KMS-11 (cell line): ENCODE results near the gene ZNF511.

ENCODE experiments used
- H2AFZ ChIP-seq: fragments of 200-600 bp; sonication (generic); 2 replicates; pipeline ENCODE4 v1.6.1; 2016; ENCODE audit warnings: antibody characterized with exemption, mixed run types, low read depth
- H3K27ac ChIP-seq: fragments of 200-600 bp; sonication (generic); 2 replicates; pipeline ENCODE4 v1.6.1; 2016; ENCODE audit warnings: mild to moderate bottlenecking, mixed run types
- H3K27me3 ChIP-seq: fragments of 200-600 bp; sonication (generic); 2 replicates; pipeline ENCODE4 v1.6.1; 2017; ENCODE audit warnings: mild to moderate bottlenecking, low read depth, mixed run types, moderate library complexity; ENCODE audit not compliant: insufficient read depth
- H3K36me3 ChIP-seq: fragments of 200-600 bp; sonication (generic); 2 replicates; pipeline ENCODE4 v1.6.1; 2017; ENCODE audit warnings: mild to moderate bottlenecking, mixed run types; ENCODE audit not compliant: insufficient read depth
- H3K4me1 ChIP-seq: fragments of 200-600 bp; sonication (generic); 2 replicates; pipeline ENCODE4 v1.6.1; 2016; ENCODE audit warnings: mild to moderate bottlenecking, low read depth, mixed run types; ENCODE audit not compliant: poor library complexity, severe bottlenecking
- H3K4me2 ChIP-seq: fragments of 200-600 bp; sonication (generic); 2 replicates; pipeline ENCODE4 v1.7.0; 2016; ENCODE audit warnings: mild to moderate bottlenecking, mixed run types
- H3K4me3 ChIP-seq: fragments of 200-600 bp; sonication (generic); IDR thresholded peaks from 2 replicates; pipeline ENCODE4 v1.6.1; 2017; ENCODE audit warnings: low read depth, low read length, mixed read lengths; ENCODE audit not compliant: insufficient read depth
- H3K79me2 ChIP-seq: fragments of 200-600 bp; sonication (generic); 2 replicates; pipeline ENCODE4 v1.6.1; 2016; ENCODE audit warnings: low read depth, mixed run types; ENCODE audit not compliant: insufficient read depth
- H3K9ac ChIP-seq: fragments of 200-600 bp; sonication (generic); 2 replicates; pipeline ENCODE4 v1.6.1; 2016; ENCODE audit warnings: mild to moderate bottlenecking, mixed run types
- H4K20me1 ChIP-seq: fragments of 200-600 bp; sonication (generic); 2 replicates; pipeline ENCODE4 v1.6.1; 2016; ENCODE audit warnings: mild to moderate bottlenecking, mixed run types; ENCODE audit not compliant: insufficient read depth
- TF ChIP-seq, protein P1 (sequence below): fragments of 200-600 bp; sonication (generic); conservative IDR thresholded peaks from 2 replicates; pipeline ENCODE4 v1.6.1; 2017; ENCODE audit warnings: low read depth, mild to moderate bottlenecking, antibody characterized with exemption, low read length, moderate library complexity, mixed read lengths

Gene ZNF511

DNA sequence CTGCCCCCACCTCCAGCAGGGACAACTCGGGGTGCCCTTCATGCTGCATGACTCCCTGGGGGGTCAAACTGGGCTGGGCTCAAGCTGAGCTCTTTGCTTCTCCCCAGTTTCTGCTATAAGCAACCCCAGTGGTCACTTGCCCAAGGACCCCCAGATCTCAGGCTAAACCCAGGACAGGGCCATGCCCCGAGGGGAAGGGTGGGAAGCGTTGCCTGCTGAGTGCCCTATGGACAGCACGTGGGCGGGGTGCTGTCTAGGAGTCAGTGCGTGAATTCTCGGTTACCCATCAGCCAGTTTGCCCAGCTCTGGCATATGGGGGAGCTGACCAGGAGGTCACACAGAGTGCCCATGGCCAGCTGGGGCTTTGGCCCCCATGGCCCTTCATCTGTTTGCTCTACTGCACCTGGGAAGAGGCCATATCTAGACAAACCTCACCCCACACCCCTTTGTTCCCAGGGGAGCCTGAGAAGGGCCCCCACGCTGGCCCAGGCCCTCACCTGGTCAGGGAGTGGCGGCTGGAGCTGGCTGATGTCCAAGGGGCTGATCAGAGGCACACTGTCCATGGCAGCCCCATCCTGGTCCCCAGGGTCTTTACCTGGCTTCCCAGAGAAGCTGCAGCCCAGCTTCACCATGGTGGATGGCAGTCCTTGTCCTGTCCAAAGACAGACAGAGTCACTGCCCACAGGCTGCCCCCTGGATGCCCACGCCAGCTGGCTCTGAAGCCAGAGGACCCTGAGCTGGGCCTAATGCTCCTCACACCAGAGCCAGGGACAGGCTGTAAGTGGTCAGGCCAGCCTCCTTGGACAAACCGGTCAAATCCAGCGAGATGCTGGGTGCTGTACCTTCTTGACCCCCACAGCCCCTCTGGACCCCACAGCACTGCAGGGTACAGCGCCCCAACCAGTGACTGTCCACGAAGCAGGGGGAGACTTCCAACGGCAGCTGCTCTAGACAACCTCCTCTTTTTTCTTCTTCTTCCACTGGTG is 19.9 kb downstream of the ZNF511 start:
- H3K27me3 ChIP-seq = peaks cover 46% of the 10 kb centered on the region

DNA sequence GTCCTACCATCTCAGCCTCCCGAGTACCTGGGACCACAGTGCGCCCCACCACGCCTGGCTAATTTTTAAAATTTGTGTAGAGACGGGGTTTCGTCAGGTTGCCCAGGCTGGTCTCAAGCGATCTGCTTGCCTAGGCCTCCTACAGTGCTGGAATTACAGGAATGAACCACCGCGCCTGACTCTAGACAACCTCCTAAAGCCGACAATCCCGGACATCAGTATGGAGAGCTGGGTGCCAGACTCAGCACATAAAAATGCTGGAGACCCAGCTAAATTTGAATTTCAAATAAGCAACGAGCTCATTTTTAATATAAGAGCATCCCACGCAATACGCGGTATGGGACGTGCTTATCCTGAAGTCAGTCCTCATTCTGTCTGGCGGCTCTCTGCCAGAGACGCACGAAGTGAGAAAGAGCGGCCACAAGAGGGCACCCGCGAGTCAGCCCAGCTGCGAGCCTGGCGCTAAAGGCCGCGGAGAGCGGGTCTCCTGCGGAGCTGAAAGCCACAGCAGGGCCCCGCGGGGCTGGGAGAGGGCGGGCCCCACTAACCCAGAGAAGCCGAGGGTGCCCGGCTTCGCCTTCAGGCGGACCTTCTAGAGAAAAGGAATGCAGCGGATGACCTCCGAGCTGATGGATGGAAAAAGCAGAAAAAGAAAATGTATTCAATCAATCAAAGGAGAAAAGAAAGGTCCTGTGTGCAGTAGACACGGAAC is 20.9 kb downstream of the ZNF511 start:
- H3K79me2 ChIP-seq = no peaks in the 10 kb centered on the region
- no peak overlapping the region for H3K4me3 ChIP-seq
- no peak overlapping the region for H3K9ac ChIP-seq
- H3K27ac ChIP-seq = no peak overlapping the region
- TF ChIP-seq, protein P1, sequence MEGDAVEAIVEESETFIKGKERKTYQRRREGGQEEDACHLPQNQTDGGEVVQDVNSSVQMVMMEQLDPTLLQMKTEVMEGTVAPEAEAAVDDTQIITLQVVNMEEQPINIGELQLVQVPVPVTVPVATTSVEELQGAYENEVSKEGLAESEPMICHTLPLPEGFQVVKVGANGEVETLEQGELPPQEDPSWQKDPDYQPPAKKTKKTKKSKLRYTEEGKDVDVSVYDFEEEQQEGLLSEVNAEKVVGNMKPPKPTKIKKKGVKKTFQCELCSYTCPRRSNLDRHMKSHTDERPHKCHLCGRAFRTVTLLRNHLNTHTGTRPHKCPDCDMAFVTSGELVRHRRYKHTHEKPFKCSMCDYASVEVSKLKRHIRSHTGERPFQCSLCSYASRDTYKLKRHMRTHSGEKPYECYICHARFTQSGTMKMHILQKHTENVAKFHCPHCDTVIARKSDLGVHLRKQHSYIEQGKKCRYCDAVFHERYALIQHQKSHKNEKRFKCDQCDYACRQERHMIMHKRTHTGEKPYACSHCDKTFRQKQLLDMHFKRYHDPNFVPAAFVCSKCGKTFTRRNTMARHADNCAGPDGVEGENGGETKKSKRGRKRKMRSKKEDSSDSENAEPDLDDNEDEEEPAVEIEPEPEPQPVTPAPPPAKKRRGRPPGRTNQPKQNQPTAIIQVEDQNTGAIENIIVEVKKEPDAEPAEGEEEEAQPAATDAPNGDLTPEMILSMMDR = peak; percentile 90
- H3K4me2 ChIP-seq = peak overlapping the region; percentile 76
- peaks cover 46% of the 10 kb centered on the region for H3K27me3 ChIP-seq
- H3K36me3 ChIP-seq = no peaks in the 10 kb centered on the region
- H2AFZ ChIP-seq = peak overlapping the region; percentile 22; the same call in 1 of the 2 replicates
- H4K20me1 ChIP-seq = no peaks in the 10 kb centered on the region
- peaks cover 6% of the 10 kb centered on the region for H3K4me1 ChIP-seq

More for the DNA sequence above, 19.9 kb downstream of the ZNF511 start:
- no peak overlapping the region for H3K9ac ChIP-seq
- H3K4me3 ChIP-seq = no peak overlapping the region
- TF ChIP-seq, protein P1 = no peak
- H3K36me3 ChIP-seq = no peaks in the 10 kb centered on the region
- no peaks in the 10 kb centered on the region for H4K20me1 ChIP-seq
- H2AFZ ChIP-seq = no peak overlapping the region
- H3K4me2 ChIP-seq = no peak overlapping the region
- H3K4me1 ChIP-seq = peaks cover 6% of the 10 kb centered on the region
- no peaks in the 10 kb centered on the region for H3K79me2 ChIP-seq
- H3K27ac ChIP-seq = no peak overlapping the region

DNA sequence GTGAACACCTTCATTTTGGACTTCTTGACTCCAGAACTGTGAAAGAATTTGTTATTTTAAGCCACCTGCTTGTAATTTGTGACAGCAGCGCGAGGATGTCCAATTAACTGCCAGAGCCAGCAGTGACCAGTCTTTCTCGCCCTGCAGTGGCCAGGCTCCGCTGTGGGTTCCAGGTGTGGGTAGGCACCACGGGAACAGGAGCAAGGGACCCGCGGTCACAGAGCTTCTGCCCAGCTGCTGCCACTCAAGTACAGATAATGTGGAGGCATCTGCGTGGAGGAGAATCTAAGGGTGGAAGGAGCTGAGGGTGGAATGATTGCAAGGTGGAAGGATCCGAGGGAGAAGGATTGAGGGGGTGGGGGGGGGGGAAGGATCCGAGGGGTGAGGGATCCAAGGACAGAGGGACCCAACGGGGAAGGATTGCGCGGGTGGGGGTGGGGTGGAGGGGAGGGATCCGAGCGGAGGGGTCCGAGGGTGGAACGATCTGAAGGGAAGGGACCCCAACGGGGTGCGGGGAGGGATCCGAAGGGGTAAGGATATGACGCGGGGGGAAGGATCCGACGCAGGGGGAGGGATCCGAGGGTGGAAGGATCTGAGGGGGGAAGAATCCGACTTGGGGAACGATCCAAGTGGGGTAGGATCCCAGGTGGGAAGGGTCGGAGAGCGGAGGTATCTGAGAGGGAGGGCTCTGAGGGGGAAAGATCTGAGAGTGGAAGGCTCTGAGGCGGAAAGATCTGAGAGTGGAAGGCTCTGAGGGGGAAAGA is 24.4 kb downstream of the ZNF511 start:
- no peak overlapping the region for H2AFZ ChIP-seq
- no peak overlapping the region for H3K9ac ChIP-seq
- no peaks in the 10 kb centered on the region for H3K36me3 ChIP-seq
- H3K4me1 ChIP-seq = peaks cover 6% of the 10 kb centered on the region
- no peaks in the 10 kb centered on the region for H4K20me1 ChIP-seq
- peaks cover 28% of the 10 kb centered on the region for H3K27me3 ChIP-seq
- no peaks in the 10 kb centered on the region for H3K79me2 ChIP-seq
- TF ChIP-seq, protein P1 = no peak
- no peak overlapping the region for H3K4me2 ChIP-seq
- H3K27ac ChIP-seq = no peak overlapping the region
- no peak overlapping the region for H3K4me3 ChIP-seq

DNA sequence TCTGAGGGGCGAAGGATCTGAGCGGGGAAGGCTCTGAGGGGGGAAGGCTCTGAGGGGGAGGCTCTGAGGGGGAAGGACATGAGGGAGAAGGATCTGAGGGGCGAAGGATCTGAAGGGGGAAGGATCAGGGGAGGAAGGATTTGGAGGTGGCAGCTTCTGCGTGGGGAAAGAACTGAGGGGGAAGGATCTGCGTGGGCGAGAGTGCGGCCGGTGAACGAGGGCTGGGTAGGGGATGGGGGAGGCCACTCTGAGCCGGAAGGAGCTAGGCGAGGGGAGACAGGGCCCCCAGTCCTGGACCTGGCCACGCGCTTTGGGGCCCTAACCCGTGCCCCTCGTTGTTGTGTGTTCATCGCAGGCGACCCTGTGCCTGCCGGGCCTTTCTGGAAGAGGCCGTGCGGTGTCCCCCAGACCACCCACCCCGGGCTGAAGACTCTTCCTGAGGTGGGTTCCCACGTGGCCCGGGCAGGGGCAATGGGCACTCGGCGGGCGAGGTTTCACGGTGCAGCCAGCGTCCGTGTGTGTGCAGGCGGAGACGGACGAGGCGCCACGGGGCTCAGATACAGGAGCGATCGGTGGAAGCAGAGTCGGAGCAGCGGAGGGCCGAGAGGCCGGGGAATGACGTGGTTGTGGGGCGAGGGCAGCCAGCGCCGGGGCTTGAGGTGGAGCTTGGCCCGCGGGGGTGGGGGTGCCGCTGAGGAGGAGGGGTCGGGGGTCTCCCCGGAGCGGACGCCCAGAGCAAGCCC is 26.0 kb downstream of the ZNF511 start:
- peaks cover 5% of the 10 kb centered on the region for H3K4me1 ChIP-seq
- no peak overlapping the region for H2AFZ ChIP-seq
- H3K9ac ChIP-seq = no peak overlapping the region
- H3K36me3 ChIP-seq = no peaks in the 10 kb centered on the region
- H3K27ac ChIP-seq = no peak overlapping the region
- H3K27me3 ChIP-seq = peaks cover 22% of the 10 kb centered on the region
- H3K4me3 ChIP-seq = no peak overlapping the region
- TF ChIP-seq, protein P1 = no peak
- H4K20me1 ChIP-seq = no peaks in the 10 kb centered on the region
- H3K79me2 ChIP-seq = no peaks in the 10 kb centered on the region
- H3K4me2 ChIP-seq = no peak overlapping the region
